HG02588 (cell line): Measurements from ENCODE around the gene MACROD2.

Experiments used
- ATAC-seq: cut with Tn5 transposase; IDR thresholded peaks from one replicate; pipeline ENCODE4 v1.9.1; 2021; ENCODE audit warnings: mild to moderate bottlenecking, moderate library complexity; ENCODE audit not compliant: unreplicated experiment

Gene MACROD2

GRCh38 chr20:15716256-15716655 is 1720.9 kb downstream of the MACROD2 start:
- ATAC-seq, result no peak

- ATAC-seq, result no peak
Observed at GRCh38 chr20:15726416-15726815, 1731.1 kb downstream of the MACROD2 start.

GRCh38 chr20:15734052-15734451 is 1738.7 kb downstream of the MACROD2 start:
- ATAC-seq, result no peak

GRCh38 chr20:15739035-15739434 is 1743.7 kb downstream of the MACROD2 start:
- ATAC-seq, result no peak

- ATAC-seq, result no peak
Observed at GRCh38 chr20:15740046-15740775, 1744.9 kb downstream of the MACROD2 start.

GRCh38 chr20:15742087-15742486 is 1746.8 kb downstream of the MACROD2 start:
- no peak for ATAC-seq

GRCh38 chr20:15742627-15743026 is 1747.3 kb downstream of the MACROD2 start:
- no peak for ATAC-seq

GRCh38 chr20:15756002-15756753 is 1760.9 kb downstream of the MACROD2 start:
- ATAC-seq, result no peak

GRCh38 chr20:15756754-15757115 is 1761.4 kb downstream of the MACROD2 start:
- no peak for ATAC-seq

- ATAC-seq, result no peak
Observed at GRCh38 chr20:15759594-15759993, 1764.3 kb downstream of the MACROD2 start.

GRCh38 chr20:15760001-15760621 is 1764.8 kb downstream of the MACROD2 start:
- ATAC-seq, result no peak

- ATAC-seq, result no peak
Observed at GRCh38 chr20:15763366-15763765, 1768.0 kb downstream of the MACROD2 start.

GRCh38 chr20:15767586-15767985 is 1772.3 kb downstream of the MACROD2 start:
- no peak for ATAC-seq

- ATAC-seq, result no peak
Observed at GRCh38 chr20:15767999-15768741, 1772.9 kb downstream of the MACROD2 start.

GRCh38 chr20:15772826-15773225 is 1777.5 kb downstream of the MACROD2 start:
- no peak for ATAC-seq

GRCh38 chr20:15774926-15775325 is 1779.6 kb downstream of the MACROD2 start:
- no peak for ATAC-seq

GRCh38 chr20:15776770-15777466 is 1781.6 kb downstream of the MACROD2 start:
- no peak for ATAC-seq

GRCh38 chr20:15784020-15784419 is 1788.7 kb downstream of the MACROD2 start:
- ATAC-seq, result no peak

GRCh38 chr20:15789079-15789478 is 1793.8 kb downstream of the MACROD2 start:
- no peak for ATAC-seq

- no peak for ATAC-seq
Observed at GRCh38 chr20:15792855-15793254, 1797.5 kb downstream of the MACROD2 start.

- ATAC-seq, result no peak
Observed at GRCh38 chr20:15794409-15794808, 1799.1 kb downstream of the MACROD2 start.
